Measurements from ENCODE around the gene MMEL1.

DNA sequence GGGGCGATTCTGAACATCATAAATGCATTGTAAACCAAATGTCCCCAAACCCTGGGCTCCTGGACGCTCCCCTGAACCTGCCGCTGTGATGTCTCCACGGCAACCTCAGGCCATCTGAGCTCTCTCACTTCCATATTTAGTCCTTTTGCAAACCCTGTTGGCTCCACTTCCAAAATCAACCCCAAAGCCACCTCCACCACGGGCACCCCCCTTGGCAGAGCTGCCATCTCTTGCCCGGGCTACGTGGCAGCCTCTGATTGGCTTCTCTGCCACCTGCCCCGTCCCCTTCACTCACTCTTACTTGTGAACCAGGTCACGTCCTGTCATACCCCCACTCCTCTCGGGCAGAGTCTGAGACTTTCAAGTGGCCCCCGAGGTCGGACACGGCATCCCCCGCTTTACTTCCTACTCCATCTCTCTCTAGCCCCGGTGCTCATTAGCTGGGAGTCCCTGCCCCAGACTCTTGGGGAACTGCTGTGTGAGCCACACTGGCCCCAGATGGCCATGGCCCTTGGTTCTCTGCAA is 30.4 kb downstream of the MMEL1 start:
- TF ChIP-seq, protein P1, sequence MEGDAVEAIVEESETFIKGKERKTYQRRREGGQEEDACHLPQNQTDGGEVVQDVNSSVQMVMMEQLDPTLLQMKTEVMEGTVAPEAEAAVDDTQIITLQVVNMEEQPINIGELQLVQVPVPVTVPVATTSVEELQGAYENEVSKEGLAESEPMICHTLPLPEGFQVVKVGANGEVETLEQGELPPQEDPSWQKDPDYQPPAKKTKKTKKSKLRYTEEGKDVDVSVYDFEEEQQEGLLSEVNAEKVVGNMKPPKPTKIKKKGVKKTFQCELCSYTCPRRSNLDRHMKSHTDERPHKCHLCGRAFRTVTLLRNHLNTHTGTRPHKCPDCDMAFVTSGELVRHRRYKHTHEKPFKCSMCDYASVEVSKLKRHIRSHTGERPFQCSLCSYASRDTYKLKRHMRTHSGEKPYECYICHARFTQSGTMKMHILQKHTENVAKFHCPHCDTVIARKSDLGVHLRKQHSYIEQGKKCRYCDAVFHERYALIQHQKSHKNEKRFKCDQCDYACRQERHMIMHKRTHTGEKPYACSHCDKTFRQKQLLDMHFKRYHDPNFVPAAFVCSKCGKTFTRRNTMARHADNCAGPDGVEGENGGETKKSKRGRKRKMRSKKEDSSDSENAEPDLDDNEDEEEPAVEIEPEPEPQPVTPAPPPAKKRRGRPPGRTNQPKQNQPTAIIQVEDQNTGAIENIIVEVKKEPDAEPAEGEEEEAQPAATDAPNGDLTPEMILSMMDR (IDR thresholded peaks at IDR 0.05) = no peak
- no peak for TF ChIP-seq POLR2A (IDR thresholded peaks at IDR 0.05)

All from body of pancreas (tissue), 4 donors.